HEK293T (cell line): Measurements from ENCODE around the gene RNF152.

Source experiments
- ARNT ChIP-seq: fragments of 450-650 bp; IDR thresholded peaks from 2 replicates; pipeline ENCODE4 v1.6.1; 2017; ENCODE audit warnings: mild to moderate bottlenecking
- BHLHE40 ChIP-seq: fragments of 450-650 bp; IDR thresholded peaks from 2 replicates; pipeline ENCODE4 v1.6.1; 2016; ENCODE audit warnings: mild to moderate bottlenecking, moderate library complexity, borderline replicate concordance
- CTBP1 ChIP-seq: fragments of 450-650 bp; IDR thresholded peaks from 2 replicates; pipeline ENCODE4 v1.6.1; 2016; ENCODE audit warnings: borderline replicate concordance
- ELF4 ChIP-seq: fragments of 450-650 bp; IDR thresholded peaks from 2 replicates; pipeline ENCODE4 v1.6.1; 2017; ENCODE audit warnings: antibody characterized with exemption
- FOXA1 ChIP-seq: fragments of 450-650 bp; IDR thresholded peaks from 2 replicates; pipeline ENCODE4 v1.6.1; 2016; ENCODE audit warnings: mild to moderate bottlenecking
- FOXK2 ChIP-seq: fragments of 450-650 bp; IDR thresholded peaks from 2 replicates; pipeline ENCODE4 v1.6.1; 2016; ENCODE audit warnings: mild to moderate bottlenecking
- FOXM1 ChIP-seq: fragments of 450-650 bp; IDR thresholded peaks from 2 replicates; pipeline ENCODE4 v1.6.1; 2017; ENCODE audit warnings: mild to moderate bottlenecking, borderline replicate concordance
- L3MBTL2 ChIP-seq: fragments of 450-650 bp; conservative IDR thresholded peaks from 2 replicates; pipeline ENCODE4 v1.6.1; 2016; ENCODE audit warnings: mild to moderate bottlenecking
- SP1 ChIP-seq: fragments of 450-650 bp; IDR thresholded peaks from 2 replicates; pipeline ENCODE4 v1.6.1; 2017
- SUZ12 ChIP-seq: fragments of 450-650 bp; IDR thresholded peaks from 2 replicates; pipeline ENCODE4 v1.6.1; 2016; ENCODE audit warnings: mild to moderate bottlenecking
- TARDBP ChIP-seq: fragments of 450-650 bp; IDR thresholded peaks from 2 replicates; pipeline ENCODE4 v1.6.1; 2016

DNA sequence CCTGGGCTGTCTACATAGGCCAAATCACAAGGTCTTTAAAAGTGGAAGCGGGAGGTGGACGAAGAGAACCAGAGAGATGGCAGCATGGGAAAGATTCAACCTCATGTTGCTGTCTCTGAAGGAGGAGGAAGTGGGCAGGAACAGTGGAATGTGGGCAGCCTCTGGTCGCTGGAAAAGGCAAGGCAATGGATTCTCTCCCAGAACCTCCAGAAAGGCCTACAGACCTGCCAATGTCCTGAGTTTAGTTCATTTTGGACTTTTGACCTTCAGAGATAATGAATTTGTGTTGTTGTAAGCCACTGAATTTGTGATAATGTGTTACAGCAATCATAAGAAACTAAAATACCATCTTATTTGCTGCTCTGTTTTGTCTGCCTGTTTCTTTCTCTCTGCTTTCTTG lies 122.5 kb downstream of the RNF152 start:
- TF ChIP-seq FOXM1, result no peak
- TF ChIP-seq ELF4, result no peak
- no peak for TF ChIP-seq BHLHE40
- no peak for TF ChIP-seq SUZ12
- no peak for TF ChIP-seq FOXK2
- TF ChIP-seq SP1, result no peak
- no peak for TF ChIP-seq TARDBP
- TF ChIP-seq L3MBTL2, result no peak
- no peak for TF ChIP-seq FOXA1
- TF ChIP-seq CTBP1, result no peak
- no peak for TF ChIP-seq ARNT
